AG08396 (cell line): ENCODE data around the gene TP73.
A peak's percentile ranks its signal among the peaks of the same experiment; 100 is the strongest.

Experiments
- DNase-seq: peaks from one replicate; pipeline ENCODE4 v3.0.0; 2012; ENCODE audit warnings: low spot score, mixed read lengths

Gene TP73

GRCh38 chr1:3634059-3634800, 18.1 kb upstream of the TP73 start:
- DNase-seq = no peak

- no peak for DNase-seq
Measured at GRCh38 chr1:3636080-3636479, 16.2 kb upstream of the TP73 start.

GRCh38 chr1:3636531-3636930, 15.8 kb upstream of the TP73 start:
- DNase-seq = no peak

DNA sequence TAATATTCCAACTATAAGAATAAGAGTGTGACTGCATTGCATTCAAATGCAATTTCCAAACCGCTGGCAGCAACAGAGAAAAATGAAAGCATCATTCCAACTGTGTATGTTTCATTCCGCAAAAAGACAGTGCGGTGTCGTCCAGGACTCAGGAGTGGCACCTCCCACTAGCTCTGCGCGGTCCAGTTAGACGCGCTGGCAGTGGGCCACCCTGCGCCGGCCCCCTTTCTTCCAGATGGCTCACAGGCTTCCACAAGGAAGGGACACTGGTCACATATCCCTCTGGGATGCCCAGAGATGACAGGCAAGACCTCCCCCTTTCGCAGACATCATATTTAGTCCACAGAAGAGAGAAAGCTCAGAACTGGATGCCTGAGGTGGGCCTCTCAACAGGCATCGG, 14.3 kb upstream of the TP73 start:
- no peak for DNase-seq

GRCh38 chr1:3638676-3639075, 13.6 kb upstream of the TP73 start:
- DNase-seq = no peak

GRCh38 chr1:3639397-3639911, 12.9 kb upstream of the TP73 start:
- DNase-seq = no peak

DNA sequence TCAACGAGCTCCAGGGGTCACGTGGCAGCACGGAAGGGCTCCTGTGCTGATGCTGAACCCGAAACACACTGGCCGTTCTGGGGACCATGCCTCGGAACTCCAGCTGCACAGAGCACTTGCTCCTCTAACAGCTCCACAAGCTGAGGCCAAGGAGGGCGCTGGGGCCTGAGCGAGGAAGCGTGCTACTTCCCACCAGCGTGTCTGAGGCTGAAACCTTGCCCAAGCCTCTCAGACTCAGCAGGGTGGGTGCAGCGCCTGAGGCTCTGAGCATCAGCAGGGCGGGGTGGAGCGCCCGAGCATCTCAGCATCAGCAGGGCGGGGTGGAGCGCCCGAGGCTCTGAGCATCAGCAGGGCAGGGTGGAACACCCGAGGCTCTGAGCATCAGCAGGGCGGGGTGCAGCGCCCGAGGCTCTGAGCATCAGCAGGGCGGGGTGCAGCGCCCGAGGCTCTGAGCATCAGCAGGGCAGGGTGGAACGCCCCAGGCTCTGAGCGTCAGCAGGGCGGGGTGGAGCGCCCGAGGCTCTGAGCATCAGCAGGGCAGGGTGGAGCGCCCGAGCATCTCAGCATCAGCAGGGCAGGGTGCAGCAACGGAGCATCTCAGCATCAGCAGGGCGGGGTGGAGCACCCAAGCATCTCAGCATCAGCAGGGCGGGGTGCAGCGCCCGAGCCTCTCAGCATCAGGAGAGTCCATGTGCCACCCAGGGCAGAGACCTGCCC, 12.0 kb upstream of the TP73 start:
- no peak for DNase-seq

- DNase-seq = no peak
Measured at GRCh38 chr1:3641046-3641760, 11.1 kb upstream of the TP73 start.

GRCh38 chr1:3641816-3642215, 10.5 kb upstream of the TP73 start:
- DNase-seq = no peak

DNA sequence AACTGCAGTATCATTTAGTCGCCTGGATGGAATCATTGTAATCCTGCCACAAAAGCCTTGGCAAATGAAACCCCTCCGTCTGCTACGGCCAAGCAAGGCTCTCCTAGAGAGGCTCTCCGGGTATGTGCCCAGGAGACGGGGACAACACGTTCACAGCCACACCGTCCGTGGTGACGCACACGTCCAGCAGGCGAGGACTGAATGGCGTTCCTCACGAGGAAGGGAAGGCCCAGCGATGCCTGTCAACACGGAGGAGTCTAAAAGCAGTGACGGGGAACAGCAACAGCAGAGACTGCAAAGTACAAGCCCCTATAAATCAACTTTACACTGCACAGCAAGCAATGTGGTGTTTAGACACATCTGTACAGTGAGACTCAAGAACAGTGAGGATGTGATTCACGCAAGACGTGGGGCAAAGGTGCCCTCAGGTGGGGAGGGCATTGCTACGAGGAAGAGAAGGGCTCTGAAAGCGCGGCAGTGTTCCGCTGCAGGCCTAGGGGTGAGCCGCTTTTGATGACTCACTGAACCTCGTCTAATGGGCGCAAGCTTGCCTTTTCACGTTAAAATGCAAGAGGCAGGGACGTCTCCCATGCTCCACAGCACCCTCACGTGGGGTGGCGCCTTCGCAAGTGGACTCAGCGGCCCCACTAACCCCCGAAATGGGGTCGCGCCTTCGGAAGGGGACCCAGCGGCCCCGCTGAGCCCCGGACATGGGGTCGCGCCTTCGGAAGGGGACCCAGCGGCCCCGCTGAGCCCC, 9.2 kb upstream of the TP73 start:
- no peak for DNase-seq

GRCh38 chr1:3644273-3644672, 8.0 kb upstream of the TP73 start:
- DNase-seq = no peak

DNA sequence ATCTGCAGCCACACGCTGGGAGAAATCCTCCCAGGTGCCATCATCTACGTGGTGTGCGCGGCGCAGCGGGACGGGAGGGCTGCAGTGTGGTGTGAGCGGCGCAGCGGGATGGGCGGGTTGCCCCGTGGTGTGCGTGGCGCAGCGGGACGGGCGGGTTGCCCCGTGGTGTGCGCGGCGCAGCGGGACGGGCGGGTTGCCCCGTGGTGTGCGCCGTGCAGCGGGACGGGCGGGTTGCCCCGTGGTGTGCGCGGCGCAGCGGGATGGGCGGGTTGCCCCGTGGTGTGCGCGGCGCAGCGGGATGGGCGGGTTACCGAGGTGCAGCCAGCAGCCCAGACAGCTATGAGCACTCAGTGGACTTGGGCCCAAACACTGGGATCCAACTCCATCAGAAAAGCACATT, 7.1 kb upstream of the TP73 start:
- DNase-seq = no peak

DNA sequence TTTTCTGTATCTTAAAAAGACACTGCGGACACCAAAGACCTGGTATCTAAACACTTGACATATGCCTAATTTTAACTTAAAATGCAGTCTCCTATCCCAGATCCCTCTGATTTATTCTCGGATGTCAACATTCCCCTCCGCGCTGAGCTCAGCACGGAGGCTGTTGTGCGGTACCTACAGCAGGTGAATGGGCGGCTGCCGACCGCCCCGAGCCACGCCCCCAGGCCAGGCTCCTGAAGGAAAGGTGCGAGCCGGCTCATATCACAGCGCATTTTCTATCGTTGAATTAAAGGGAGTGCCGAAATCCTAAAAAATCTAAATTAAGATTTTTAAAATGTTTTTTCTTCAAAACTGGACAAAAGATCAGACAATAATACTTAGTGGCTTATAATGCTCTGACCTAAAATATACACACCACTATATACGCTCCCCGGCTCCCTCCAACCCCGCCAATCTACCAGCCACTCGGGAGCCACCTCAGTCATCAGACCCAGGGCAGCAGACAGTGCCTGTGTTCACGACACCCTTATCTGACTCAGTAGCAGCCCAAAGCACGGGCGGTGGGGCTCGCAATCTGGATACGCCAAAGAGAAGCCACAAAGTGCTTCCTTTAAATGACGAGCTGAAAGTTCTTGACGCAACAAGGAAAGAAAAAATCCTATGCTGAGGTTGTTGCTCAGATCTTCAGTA, 6.5 kb upstream of the TP73 start:
- DNase-seq = no peak

DNA sequence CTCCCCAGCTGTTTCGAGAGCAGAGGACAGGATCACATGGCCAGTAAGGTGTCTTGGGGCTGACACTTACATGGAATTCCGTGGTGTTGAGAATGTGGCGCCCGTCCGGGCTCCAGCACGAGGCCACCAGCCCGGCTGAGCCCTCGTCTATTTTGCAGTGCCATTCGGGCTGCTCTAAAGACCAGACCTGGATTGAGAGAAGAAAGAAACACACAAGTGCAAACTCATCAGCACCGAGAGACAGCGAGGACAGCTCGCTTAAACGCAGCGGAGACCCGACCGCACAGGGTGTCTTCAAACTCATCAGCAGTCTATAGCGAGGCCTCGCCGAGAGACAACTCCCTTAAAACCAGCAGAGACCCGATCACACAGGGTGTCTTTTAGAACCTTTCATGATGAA, 5.7 kb upstream of the TP73 start:
- no peak for DNase-seq

GRCh38 chr1:3649342-3650247, 2.7 kb upstream of the TP73 start, which contains the start of gene WRAP73:
TSS of gene WRAP73 (minus strand) at chr1:3650103. CDS start at chr1:3649999, 104 bp downstream.
- peak; percentile 98 for DNase-seq

DNA sequence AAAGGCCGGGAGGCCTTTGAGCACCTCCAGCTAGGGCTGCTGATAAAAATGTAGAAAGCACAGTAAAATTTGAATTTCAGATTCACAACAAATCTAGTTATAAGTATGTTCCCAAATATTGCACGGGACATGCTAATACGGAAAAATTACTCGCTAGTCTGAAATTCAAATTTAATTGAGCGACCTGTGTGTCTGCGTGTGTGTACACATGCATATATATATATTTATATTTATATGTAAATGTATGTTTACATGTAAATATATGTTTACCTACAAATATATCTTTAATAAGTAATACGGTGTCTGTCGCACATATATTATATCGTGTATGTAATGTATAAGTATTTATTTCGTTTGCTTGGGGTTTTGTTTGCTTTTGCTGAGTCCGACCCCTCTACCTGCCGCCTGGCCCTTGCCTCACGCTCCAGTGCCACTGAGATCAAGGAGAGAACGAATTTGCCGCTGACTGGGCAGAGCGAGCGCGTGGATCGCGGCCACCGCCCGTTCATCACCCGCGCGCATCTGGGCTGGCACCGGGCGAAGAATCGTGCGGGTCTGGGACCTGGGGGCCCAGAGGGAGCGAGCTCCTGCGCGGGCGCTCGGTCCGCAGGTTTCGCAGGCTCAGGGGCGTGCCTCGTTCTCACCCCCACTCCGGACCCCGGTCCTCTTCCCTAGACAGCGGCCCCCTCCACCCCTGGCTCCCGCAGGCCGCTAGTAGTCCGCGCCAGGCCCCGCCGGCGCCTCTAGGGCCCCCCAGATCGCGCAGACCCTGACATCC, 1.9 kb upstream of the TP73 start:
- DNase-seq = no peak

DNA sequence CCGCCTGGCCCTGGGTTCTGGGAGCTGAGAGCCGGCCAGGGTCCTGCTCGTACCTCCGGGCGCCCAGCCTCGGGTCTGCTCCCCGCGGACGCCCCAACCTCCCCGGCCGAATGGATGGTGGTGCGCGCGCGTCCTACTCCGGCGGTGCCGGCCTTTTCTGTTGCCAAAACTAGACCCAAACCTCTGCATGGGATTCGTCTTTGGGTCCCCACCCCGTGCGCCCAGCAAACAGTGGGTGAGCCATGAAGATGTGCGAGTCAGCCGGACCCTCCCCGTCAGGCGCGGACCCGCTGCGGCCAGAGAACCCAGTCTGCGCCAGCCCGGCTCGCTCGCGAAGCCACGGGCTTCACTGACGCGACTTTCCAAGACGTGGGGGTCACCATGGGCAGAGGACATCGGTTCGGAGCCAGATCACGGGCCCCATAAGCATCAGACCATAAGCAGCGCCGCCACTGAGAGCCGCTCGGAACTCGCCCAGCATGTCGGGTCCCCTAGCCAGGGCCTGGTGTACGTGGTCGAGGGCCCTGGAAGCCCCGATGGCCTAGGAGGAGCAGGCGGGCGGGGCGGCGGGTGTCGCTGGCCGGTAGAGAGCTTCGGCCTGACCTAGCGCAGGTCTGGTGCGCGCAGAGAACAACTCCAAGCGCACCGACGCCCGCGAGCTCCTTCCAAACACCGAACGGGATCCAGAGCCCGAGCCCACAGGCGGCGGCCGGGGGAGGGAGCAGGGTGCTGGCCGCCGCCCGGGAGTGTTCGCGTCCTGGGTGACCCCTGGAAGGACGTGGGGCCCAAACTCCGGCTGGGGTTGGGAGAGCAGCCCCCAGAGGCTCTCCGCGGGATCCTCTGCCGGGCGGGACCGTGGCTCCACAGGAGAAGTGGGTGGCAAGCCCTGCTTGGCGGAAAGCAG, 1.0 kb upstream of the TP73 start:
- DNase-seq = peak; percentile 26

GRCh38 chr1:3652548-3653285, 401 bp downstream of the TP73 start:
- DNase-seq = no peak
